OCI-LY3 (cell line): ENCODE results near the gene CHP1.
A peak's percentile ranks its signal among the peaks of the same experiment; 100 is the strongest.

Source experiments
- H2AFZ ChIP-seq: fragments of 200-600, 300-600 bp; shearing (Covaris generic); 2 replicates; pipeline ENCODE4 v1.6.0; 2014; ENCODE audit warnings: antibody characterized with exemption, low read depth, low read length
- H3K27ac ChIP-seq: fragments of 200-600, 300-600 bp; sonication (generic); 2 replicates; pipeline ENCODE4 v1.5.1; 2014; ENCODE audit warnings: mild to moderate bottlenecking, low read length, moderate library complexity, mixed read lengths
- H3K27me3 ChIP-seq: fragments of 200-600, 300-600 bp; sonication (generic); 2 replicates; pipeline ENCODE4 v1.6.1; 2014; ENCODE audit warnings: low read depth, low read length, mixed read lengths
- H3K36me3 ChIP-seq: fragments of 200-600, 300-600 bp; sonication (generic); replicated peaks from 2 replicates; pipeline ENCODE3; 2014; ENCODE audit warnings: low read depth, low read length, mixed read lengths
- H3K4me1 ChIP-seq: fragments of 300-600, 200-600 bp; sonication (generic); 2 replicates; pipeline ENCODE4 v1.6.1; 2014; ENCODE audit warnings: low read length, mixed read lengths
- H3K4me2 ChIP-seq: fragments of 200-600, 300-600 bp; sonication (generic); 2 replicates; pipeline ENCODE4 v1.6.1; 2014; ENCODE audit warnings: low read length, mixed read lengths
- H3K4me3 ChIP-seq: fragments of 300-600, 200-600 bp; sonication (generic); 2 replicates; pipeline ENCODE4 v1.5.1; 2014; ENCODE audit warnings: antibody characterized with exemption, mild to moderate bottlenecking, low read length, moderate library complexity
- H3K79me2 ChIP-seq: fragments of 300-600, 200-600 bp; shearing (Covaris generic); 2 replicates; pipeline ENCODE4 v1.6.1; 2014; ENCODE audit warnings: mild to moderate bottlenecking, low read length, mixed read lengths
- H3K9ac ChIP-seq: fragments of 300-600, 200-600 bp; shearing (Covaris generic); 2 replicates; pipeline ENCODE4 v1.6.0; 2014; ENCODE audit warnings: mild to moderate bottlenecking, low read length, moderate library complexity
- H3K9me3 ChIP-seq: fragments of 200-600, 300-600 bp; shearing (Covaris generic); 2 replicates; pipeline ENCODE4 v1.6.1; 2014; ENCODE audit warnings: low read length, mixed read lengths; ENCODE audit not compliant: insufficient read depth
- H4K20me1 ChIP-seq: fragments of 200-600, 300-600 bp; sonication (generic); 2 replicates; pipeline ENCODE4 v1.6.1; 2016; ENCODE audit warnings: low read length, mixed read lengths; ENCODE audit not compliant: insufficient read depth
- EZH2phosphoT487 ChIP-seq: fragments of 200-600 bp; shearing (Covaris generic); IDR thresholded peaks from 2 replicates; pipeline ENCODE4 v1.6.1; 2018; ENCODE audit warnings: antibody characterized with exemption, mixed run types, low read depth
- TF ChIP-seq, protein P1 (sequence below): fragments of 200-600, 300-600 bp; sonication (generic); IDR thresholded peaks from 2 replicates; pipeline ENCODE4 v1.5.1; 2014; ENCODE audit warnings: antibody characterized with exemption, low read length, low read depth

Gene CHP1

GRCh38 chr15:41254560-41254959, 23.5 kb downstream of the CHP1 start:
- no peak overlapping the region for H3K9ac ChIP-seq
- H4K20me1 ChIP-seq: no peaks in the 10 kb centered on the region
- no peak overlapping the region for H3K4me2 ChIP-seq
- H3K36me3 ChIP-seq: peaks cover 3% of the 10 kb centered on the region
- H2AFZ ChIP-seq: no peak overlapping the region
- TF ChIP-seq, protein P1, sequence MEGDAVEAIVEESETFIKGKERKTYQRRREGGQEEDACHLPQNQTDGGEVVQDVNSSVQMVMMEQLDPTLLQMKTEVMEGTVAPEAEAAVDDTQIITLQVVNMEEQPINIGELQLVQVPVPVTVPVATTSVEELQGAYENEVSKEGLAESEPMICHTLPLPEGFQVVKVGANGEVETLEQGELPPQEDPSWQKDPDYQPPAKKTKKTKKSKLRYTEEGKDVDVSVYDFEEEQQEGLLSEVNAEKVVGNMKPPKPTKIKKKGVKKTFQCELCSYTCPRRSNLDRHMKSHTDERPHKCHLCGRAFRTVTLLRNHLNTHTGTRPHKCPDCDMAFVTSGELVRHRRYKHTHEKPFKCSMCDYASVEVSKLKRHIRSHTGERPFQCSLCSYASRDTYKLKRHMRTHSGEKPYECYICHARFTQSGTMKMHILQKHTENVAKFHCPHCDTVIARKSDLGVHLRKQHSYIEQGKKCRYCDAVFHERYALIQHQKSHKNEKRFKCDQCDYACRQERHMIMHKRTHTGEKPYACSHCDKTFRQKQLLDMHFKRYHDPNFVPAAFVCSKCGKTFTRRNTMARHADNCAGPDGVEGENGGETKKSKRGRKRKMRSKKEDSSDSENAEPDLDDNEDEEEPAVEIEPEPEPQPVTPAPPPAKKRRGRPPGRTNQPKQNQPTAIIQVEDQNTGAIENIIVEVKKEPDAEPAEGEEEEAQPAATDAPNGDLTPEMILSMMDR: no peak
- TF ChIP-seq EZH2phosphoT487: no peak
- no peak overlapping the region for H3K4me3 ChIP-seq
- H3K27ac ChIP-seq: no peak overlapping the region
- H3K27me3 ChIP-seq: no peaks in the 10 kb centered on the region
- peaks cover 13% of the 10 kb centered on the region for H3K4me1 ChIP-seq
- no peaks in the 10 kb centered on the region for H3K79me2 ChIP-seq
- H3K9me3 ChIP-seq: no peaks in the 10 kb centered on the region

DNA sequence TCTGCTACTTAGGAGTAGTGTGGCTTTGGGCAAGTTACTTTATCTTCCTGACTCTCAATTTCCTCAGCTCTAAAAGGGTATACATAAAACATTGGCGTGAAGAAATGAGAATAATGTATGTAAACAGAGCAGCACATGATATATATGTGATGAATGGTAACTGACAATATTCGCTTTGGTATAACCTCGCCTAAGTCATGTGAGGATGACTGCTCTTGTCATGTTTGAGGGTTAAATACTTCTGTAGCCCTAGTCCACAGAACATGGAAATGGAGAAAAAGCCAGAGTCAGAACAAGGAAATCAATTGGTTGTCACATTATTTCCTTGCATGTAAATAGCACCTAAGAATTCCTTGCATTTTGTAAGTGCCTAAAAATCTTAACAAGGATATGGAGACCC, 25.0 kb downstream of the CHP1 start:
- Histone ChIP-seq H3K4me1 (peaks cover 17% of the 10 kb centered on the region), H2AFZ (no peak overlapping the region), H3K4me3 (no peak overlapping the region), H3K4me2 (no peak overlapping the region), H3K79me2 (no peaks in the 10 kb centered on the region), H4K20me1 (no peaks in the 10 kb centered on the region), H3K36me3 (peaks cover 3% of the 10 kb centered on the region), H3K9me3 (no peaks in the 10 kb centered on the region), H3K27me3 (no peaks in the 10 kb centered on the region), H3K9ac (no peak overlapping the region), H3K27ac (no peak overlapping the region)
- TF ChIP-seq EZH2phosphoT487: no peak
- TF ChIP-seq, protein P1: no peak

GRCh38 chr15:41256577-41257038, 25.5 kb downstream of the CHP1 start:
- Histone ChIP-seq H3K36me3 (peaks cover 3% of the 10 kb centered on the region), H3K9me3 (no peaks in the 10 kb centered on the region), H3K4me3 (no peak overlapping the region), H4K20me1 (no peaks in the 10 kb centered on the region), H3K4me1 (peaks cover 17% of the 10 kb centered on the region), H3K27ac (no peak overlapping the region), H3K79me2 (no peaks in the 10 kb centered on the region), H3K4me2 (no peak overlapping the region), H3K27me3 (no peaks in the 10 kb centered on the region), H2AFZ (no peak overlapping the region), H3K9ac (no peak overlapping the region)
- TF ChIP-seq EZH2phosphoT487: no peak
- TF ChIP-seq, protein P1: no peak

- no peak overlapping the region for H2AFZ ChIP-seq
- no peaks in the 10 kb centered on the region for H3K79me2 ChIP-seq
- no peaks in the 10 kb centered on the region for H4K20me1 ChIP-seq
- H3K4me1 ChIP-seq: peaks cover 17% of the 10 kb centered on the region
- peak overlapping the region; percentile 31 for H3K4me3 ChIP-seq
- TF ChIP-seq, protein P1: no peak
- no peak for TF ChIP-seq EZH2phosphoT487
- H3K9ac ChIP-seq: 0 out of 2 replicates have a peak overlapping the region, but pooled peaks have one; percentile 1
- peak overlapping the region; percentile 65 for H3K4me2 ChIP-seq
- H3K27ac ChIP-seq: peak overlapping the region; percentile 44
- H3K9me3 ChIP-seq: no peaks in the 10 kb centered on the region
- no peaks in the 10 kb centered on the region for H3K27me3 ChIP-seq
- peaks cover 7% of the 10 kb centered on the region for H3K36me3 ChIP-seq
Observed at GRCh38 chr15:41258750-41259471, 27.8 kb downstream of the CHP1 start.
